ENCODE measurements around the gene UBE2H. TPM values are rescaled to one million over a fixed set of nuclear protein-coding genes. Genes with fewer than 3 reads are reported as not detected.
"Not testable (repeated sequence)": the region's sequence is repeated elsewhere in the genome, so short reads cannot be mapped to it uniquely, and the experiment has no call there.

Gene UBE2H
- total RNA-seq, 1 experiment from 2014 or later, result 28.8 TPM

DNA sequence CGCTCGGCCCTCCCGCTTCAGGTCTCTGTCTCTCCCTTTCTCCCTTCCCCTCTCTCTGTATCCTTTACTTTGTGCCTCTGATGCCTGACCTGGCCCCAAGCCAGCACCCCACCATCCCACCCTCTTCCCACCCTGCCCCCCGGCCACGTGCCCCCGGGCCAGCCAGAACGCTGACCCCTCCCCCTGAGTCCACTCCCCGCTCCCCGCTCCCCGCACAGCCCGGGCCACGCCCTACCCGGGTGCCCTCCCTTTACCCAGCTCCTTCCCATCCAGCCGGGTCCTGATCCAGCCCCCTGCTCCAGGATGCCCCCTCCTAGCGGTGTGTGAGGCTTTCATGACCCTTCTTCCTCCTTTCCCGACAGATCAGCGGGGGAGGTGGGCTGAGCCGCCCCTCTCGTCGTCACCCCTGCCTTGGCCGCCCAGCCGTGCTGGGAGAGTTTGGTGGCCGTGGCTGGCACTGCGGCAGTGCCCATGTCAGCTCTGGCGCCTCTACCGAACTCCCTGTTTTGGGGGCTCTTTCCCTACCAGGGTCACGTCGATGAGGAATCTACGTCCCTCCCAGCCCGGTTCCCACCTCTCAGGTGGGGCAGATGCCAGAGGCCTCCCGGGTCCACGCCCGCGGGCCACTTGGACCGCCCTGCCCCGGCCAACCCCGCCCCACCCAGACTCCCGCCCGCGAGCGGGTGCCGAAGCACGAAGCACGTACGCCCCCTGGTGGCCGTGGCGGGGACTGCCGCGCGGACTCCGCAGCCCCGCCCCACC lies 127.4 kb downstream of the UBE2H start:
- Histone ChIP-seq H3K27ac (ENCODE audit: low read depth, low read length, poor library complexity, severe bottlenecking) (no peak overlapping the region), H3K27me3 (replicated peaks; ENCODE audit: insufficient read depth, low read depth, low read length, poor library complexity) (no peaks in the 10 kb centered on the region), H3K4me1 (ENCODE audit: insufficient read depth, low read length, poor library complexity, severe bottlenecking) (peaks cover 7% of the 10 kb centered on the region), H3K36me3 (ENCODE audit: insufficient read depth, low read length, poor library complexity, severe bottlenecking) (no peaks in the 10 kb centered on the region), H3K4me3 (ENCODE audit: low read depth, low read length, poor library complexity, severe bottlenecking) (peak overlapping the region; percentile 60), H3K9me3 (ENCODE audit: low read depth, low read length, poor library complexity, severe bottlenecking) (no peaks in the 10 kb centered on the region)
- intact Hi-C loops (cut with micrococcal nuclease; ENCODE audit: unreplicated experiment), result loop anchor here (2.0 to 5.0 kb wide), 2 partner anchors 161 to 458 kb away; no protein-coding TSS in a partner anchor
- TF ChIP-seq EZH2 (IDR thresholded peaks at IDR 0.05; ENCODE audit: borderline replicate concordance, low read depth, low read length, poor library complexity, severe bottlenecking), result no peak
- TF ChIP-seq, protein P1, sequence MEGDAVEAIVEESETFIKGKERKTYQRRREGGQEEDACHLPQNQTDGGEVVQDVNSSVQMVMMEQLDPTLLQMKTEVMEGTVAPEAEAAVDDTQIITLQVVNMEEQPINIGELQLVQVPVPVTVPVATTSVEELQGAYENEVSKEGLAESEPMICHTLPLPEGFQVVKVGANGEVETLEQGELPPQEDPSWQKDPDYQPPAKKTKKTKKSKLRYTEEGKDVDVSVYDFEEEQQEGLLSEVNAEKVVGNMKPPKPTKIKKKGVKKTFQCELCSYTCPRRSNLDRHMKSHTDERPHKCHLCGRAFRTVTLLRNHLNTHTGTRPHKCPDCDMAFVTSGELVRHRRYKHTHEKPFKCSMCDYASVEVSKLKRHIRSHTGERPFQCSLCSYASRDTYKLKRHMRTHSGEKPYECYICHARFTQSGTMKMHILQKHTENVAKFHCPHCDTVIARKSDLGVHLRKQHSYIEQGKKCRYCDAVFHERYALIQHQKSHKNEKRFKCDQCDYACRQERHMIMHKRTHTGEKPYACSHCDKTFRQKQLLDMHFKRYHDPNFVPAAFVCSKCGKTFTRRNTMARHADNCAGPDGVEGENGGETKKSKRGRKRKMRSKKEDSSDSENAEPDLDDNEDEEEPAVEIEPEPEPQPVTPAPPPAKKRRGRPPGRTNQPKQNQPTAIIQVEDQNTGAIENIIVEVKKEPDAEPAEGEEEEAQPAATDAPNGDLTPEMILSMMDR (conservative IDR thresholded peaks at IDR 0.05; ENCODE audit: low read depth, low read length), result peak; percentile 57; the same call in 1 of the 2 replicates
- no TSS peak for BruUV-seq (replicated peaks)
- DNase-seq (ENCODE audit: low spot score), result peak; percentile 79
- ChIA-PET POLR2A (ENCODE audit: low non-redundant PET) (no interaction called here), CTCF (interaction anchor here (0.5 to 1.7 kb wide), 10 partner anchors 113 to 458 kb away, joined by 3 to 6 read pairs (median 4); no protein-coding TSS in a partner anchor)

GRCh38 chr7:129824291-129825208 lies 128.2 kb downstream of the UBE2H start:
- H3K4me1 ChIP-seq (ENCODE audit: insufficient read depth, low read length, poor library complexity, severe bottlenecking), result peaks cover under 1% of the 10 kb centered on the region
- H3K9me3 ChIP-seq (ENCODE audit: low read depth, low read length, poor library complexity, severe bottlenecking), result no peaks in the 10 kb centered on the region
- DNase-seq (ENCODE audit: low spot score), result peak; percentile 41
- TF ChIP-seq EZH2 (IDR thresholded peaks at IDR 0.05; ENCODE audit: borderline replicate concordance, low read depth, low read length, poor library complexity, severe bottlenecking), result no peak
- TF ChIP-seq, protein P1 (conservative IDR thresholded peaks at IDR 0.05; ENCODE audit: low read depth, low read length), result 0 out of 2 replicates have a peak, but pooled peaks have one; percentile 25
- ChIA-PET CTCF (interaction anchor here (0.5 to 1.7 kb wide), 9 partner anchors 113 to 457 kb away, joined by 3 to 6 read pairs (median 4); no protein-coding TSS in a partner anchor), POLR2A (ENCODE audit: low non-redundant PET) (no interaction called here)
- intact Hi-C loops (cut with micrococcal nuclease; ENCODE audit: unreplicated experiment), result loop anchor here (2.0 to 5.0 kb wide), 2 partner anchors 160 to 457 kb away; no protein-coding TSS in a partner anchor
- no TSS peak for BruUV-seq (replicated peaks)
- no peaks in the 10 kb centered on the region for H3K27me3 ChIP-seq (replicated peaks; ENCODE audit: insufficient read depth, low read depth, low read length, poor library complexity)
- H3K36me3 ChIP-seq (ENCODE audit: insufficient read depth, low read length, poor library complexity, severe bottlenecking), result no peaks in the 10 kb centered on the region
- H3K4me3 ChIP-seq (ENCODE audit: low read depth, low read length, poor library complexity, severe bottlenecking), result peak overlapping the region; percentile 60
- H3K27ac ChIP-seq (ENCODE audit: low read depth, low read length, poor library complexity, severe bottlenecking), result no peak overlapping the region

- BruUV-seq (replicated peaks); H3K27ac ChIP-seq (ENCODE audit: low read depth, low read length, poor library complexity, severe bottlenecking); H3K9me3 ChIP-seq (ENCODE audit: low read depth, low read length, poor library complexity, severe bottlenecking); DNase-seq (ENCODE audit: low spot score); intact Hi-C loops (cut with micrococcal nuclease; ENCODE audit: unreplicated experiment); H3K4me1 ChIP-seq (ENCODE audit: insufficient read depth, low read length, poor library complexity, severe bottlenecking); H3K27me3 ChIP-seq (replicated peaks; ENCODE audit: insufficient read depth, low read depth, low read length, poor library complexity); H3K4me3 ChIP-seq (ENCODE audit: low read depth, low read length, poor library complexity, severe bottlenecking); CTCF ChIA-PET; POLR2A ChIA-PET (ENCODE audit: low non-redundant PET); H3K36me3 ChIP-seq (ENCODE audit: insufficient read depth, low read length, poor library complexity, severe bottlenecking): not testable (repeated sequence)
Observed at GRCh38 chr7:129823143-129823542, 129.6 kb downstream of the UBE2H start.

Data from A673 (cell line).